Activated T-cell treated with anti-CD3 and anti-CD28 coated beads, Interleukin-2, amount 50 U/mL, for 1 hour (primary cell): ENCODE data around the gene COL18A1.

Experiments
- DNase-seq: peaks from one replicate; pipeline ENCODE4 v3.0.0-alpha.2; 2020

The COL18A1 gene

GRCh38 chr21:45470773-45471524, 66.0 kb downstream of the COL18A1 start:
- peak; percentile 53 for DNase-seq

- DNase-seq: no peak
Measured at GRCh38 chr21:45471525-45472221, 66.7 kb downstream of the COL18A1 start.

- no peak for DNase-seq
Measured at GRCh38 chr21:45472445-45473365, 67.7 kb downstream of the COL18A1 start.

GRCh38 chr21:45473496-45474322, 68.7 kb downstream of the COL18A1 start:
- no peak for DNase-seq

GRCh38 chr21:45474323-45474950, 69.5 kb downstream of the COL18A1 start:
- DNase-seq: no peak

GRCh38 chr21:45475004-45475685, 70.2 kb downstream of the COL18A1 start:
- DNase-seq: no peak

- DNase-seq: no peak
Measured at GRCh38 chr21:45475797-45476570, 71.0 kb downstream of the COL18A1 start.

- no peak for DNase-seq
Measured at GRCh38 chr21:45476582-45476981, 71.6 kb downstream of the COL18A1 start.

- peak; percentile 29 for DNase-seq
Measured at GRCh38 chr21:45477176-45478114, 72.5 kb downstream of the COL18A1 start.

- DNase-seq: peak; percentile 84
Measured at GRCh38 chr21:45478115-45478801, 73.3 kb downstream of the COL18A1 start.

GRCh38 chr21:45478816-45479669, 74.1 kb downstream of the COL18A1 start:
- no peak for DNase-seq

GRCh38 chr21:45479691-45480675, 75.0 kb downstream of the COL18A1 start:
- DNase-seq: no peak

- no peak for DNase-seq
Measured at GRCh38 chr21:45480701-45481500, 75.9 kb downstream of the COL18A1 start.

- no peak for DNase-seq
Measured at GRCh38 chr21:45481566-45481965, 76.6 kb downstream of the COL18A1 start.
